ENCODE results near the gene TSTD2.
"Not testable (repeated sequence)": the region's sequence is repeated elsewhere in the genome, so short reads cannot be mapped to it uniquely, and the experiment has no call there.

TSTD2 gene

GRCh38 chr9:97629156-97629555 lies 4.0 kb downstream of the TSTD2 start:
- no peak for DNase-seq

GRCh38 chr9:97628668-97629067 lies 4.5 kb downstream of the TSTD2 start:
- DNase-seq: no peak

GRCh38 chr9:97627624-97628023 lies 5.5 kb downstream of the TSTD2 start:
- DNase-seq: no peak

- no peak for DNase-seq
These were observed 7.5 kb downstream of the TSTD2 start for GRCh38 chr9:97625620-97626019.

- no peak for DNase-seq
These were observed 9.2 kb downstream of the TSTD2 start for GRCh38 chr9:97623946-97624345.

GRCh38 chr9:97622483-97622882 lies 10.7 kb downstream of the TSTD2 start:
- not testable (repeated sequence) for DNase-seq

- not testable (repeated sequence) for DNase-seq
These were observed 13.1 kb downstream of the TSTD2 start for GRCh38 chr9:97620063-97620462.

GRCh38 chr9:97617939-97618416 lies 15.2 kb downstream of the TSTD2 start:
- no peak for DNase-seq

GRCh38 chr9:97615439-97616072 lies 17.6 kb downstream of the TSTD2 start:
- peak; percentile 45 for DNase-seq

- DNase-seq: no peak
These were observed 28.1 kb downstream of the TSTD2 start for GRCh38 chr9:97604901-97605645.

- DNase-seq: no peak
These were observed 30.7 kb downstream of the TSTD2 start for GRCh38 chr9:97602430-97602829.

- no peak for DNase-seq
These were observed 31.8 kb downstream of the TSTD2 start for GRCh38 chr9:97601228-97601898.

- DNase-seq: no peak
These were observed 32.5 kb downstream of the TSTD2 start for GRCh38 chr9:97600531-97601227.

GRCh38 chr9:97599314-97599846 lies 33.8 kb downstream of the TSTD2 start:
- DNase-seq: no peak

- DNase-seq: peak; percentile 79
These were observed 34.5 kb downstream of the TSTD2 start for GRCh38 chr9:97598461-97599288.

- DNase-seq: no peak
These were observed 36.3 kb downstream of the TSTD2 start for GRCh38 chr9:97596906-97597305.

GRCh38 chr9:97594381-97594921 lies 38.7 kb downstream of the TSTD2 start:
- no peak for DNase-seq

- DNase-seq: no peak
These were observed 39.2 kb downstream of the TSTD2 start for GRCh38 chr9:97593960-97594359.

GRCh38 chr9:97592126-97592525 lies 41.0 kb downstream of the TSTD2 start:
- DNase-seq: no peak

GRCh38 chr9:97591535-97591934 lies 41.6 kb downstream of the TSTD2 start:
- DNase-seq: no peak

GRCh38 chr9:97586909-97587308 lies 46.3 kb downstream of the TSTD2 start:
- DNase-seq: not testable (repeated sequence)

- not testable (repeated sequence) for DNase-seq
These were observed 48.4 kb downstream of the TSTD2 start for GRCh38 chr9:97584778-97585177.

Measured in NCI-H510A treated with DMSO at 0.1 percent for 48 hours (cell line).